ENCODE measurements around the gene NUDCD2. TPM values are rescaled to one million over a fixed set of nuclear protein-coding genes. Genes with fewer than 3 reads are reported as not detected.
"Not testable (repeated sequence)": the region's sequence is repeated elsewhere in the genome, so short reads cannot be mapped to it uniquely, and the experiment has no call there.

Gene NUDCD2
- total RNA-seq, 5 donors from 2014 or later (not counting 1 experiment from before 2014, with no cell fraction given), result 18.9 to 29.9 (median 29.3) TPM

- Mint-ChIP-seq H3K4me3 (no peak overlapping the region), H3K4me1 (no peaks in the 10 kb centered on the region), H3K9me3 (no peaks in the 10 kb centered on the region), H3K27ac (no peak overlapping the region), H3K36me3 (no peaks in the 10 kb centered on the region), H3K27me3 (peaks cover 8 to 12% of the 10 kb centered on the region in 2 donors)
- Histone ChIP-seq H3K27me3 (replicated peaks in 1 of 2; ENCODE audit: control insufficient read depth in 2 of 2, extremely low read depth in 1 of 2, insufficient read depth in 2 of 2, low read length in 1 of 2) (no peaks in the 10 kb centered on the region), H3K27ac (ENCODE audit: low read length) (no peak overlapping the region), H3K4me1 (ENCODE audit: control insufficient read depth in 1 of 2, extremely low read depth in 1 of 2, insufficient read depth in 2 of 2, low read length in 2 of 2) (no peaks in the 10 kb centered on the region), H3K4me3 (ENCODE audit: control insufficient read depth in 1 of 2, extremely low read depth in 1 of 2, low read length in 1 of 2) (no peak overlapping the region), H3K36me3 (ENCODE audit: control insufficient read depth in 2 of 2, extremely low read depth in 1 of 2, insufficient read depth in 1 of 2, low read length in 1 of 2) (no peaks in the 10 kb centered on the region), H3K9me3 (no peaks in the 10 kb centered on the region)
- no peak for ATAC-seq (replicated peaks in 1 of 4)
- ChIA-PET POLR2A (no interaction called here), CTCF (interaction anchor here in 1 of 2 donors (0.6 kb wide), 1 partner anchor 16 kb away, joined by 3 read pairs; no protein-coding TSS in a partner anchor)
- 80% methylated on average over 1 of the region's 2 CpGs for WGBS (ENCODE audit: insufficient coverage)
- no peak for DNase-seq
These were observed 57.9 kb downstream of the NUDCD2 start for GRCh38 chr5:163402007-163402406.

GRCh38 chr5:163401271-163401670, 58.6 kb downstream of the NUDCD2 start:
- H3K36me3 Mint-ChIP-seq, result no peaks in the 10 kb centered on the region
- Histone ChIP-seq H3K4me3 (ENCODE audit: control insufficient read depth in 1 of 2, extremely low read depth in 1 of 2, low read length in 1 of 2) (no peak overlapping the region), H3K9me3 (no peaks in the 10 kb centered on the region), H3K27me3 (replicated peaks in 1 of 2; ENCODE audit: control insufficient read depth in 2 of 2, extremely low read depth in 1 of 2, insufficient read depth in 2 of 2, low read length in 1 of 2) (no peaks in the 10 kb centered on the region), H3K36me3 (ENCODE audit: control insufficient read depth in 2 of 2, extremely low read depth in 1 of 2, insufficient read depth in 1 of 2, low read length in 1 of 2) (no peaks in the 10 kb centered on the region), H3K4me1 (ENCODE audit: control insufficient read depth in 1 of 2, extremely low read depth in 1 of 2, insufficient read depth in 2 of 2, low read length in 2 of 2) (no peaks in the 10 kb centered on the region), H3K27ac (ENCODE audit: low read length) (no peak overlapping the region)
- no peaks in the 10 kb centered on the region for H3K9me3 Mint-ChIP-seq
- CTCF ChIA-PET, result no interaction called here
- H3K27ac Mint-ChIP-seq, result no peak overlapping the region
- DNase-seq (no peak), ATAC-seq (replicated peaks in 1 of 4) (no peak)
- peaks cover 8 to 13% of the 10 kb centered on the region in 2 donors for H3K27me3 Mint-ChIP-seq
- no peaks in the 10 kb centered on the region for H3K4me1 Mint-ChIP-seq
- no peak overlapping the region for H3K4me3 Mint-ChIP-seq
- 77% methylated on average over 3 of the region's 4 CpGs for WGBS (ENCODE audit: insufficient coverage)
- POLR2A ChIA-PET, result no interaction called here

DNA sequence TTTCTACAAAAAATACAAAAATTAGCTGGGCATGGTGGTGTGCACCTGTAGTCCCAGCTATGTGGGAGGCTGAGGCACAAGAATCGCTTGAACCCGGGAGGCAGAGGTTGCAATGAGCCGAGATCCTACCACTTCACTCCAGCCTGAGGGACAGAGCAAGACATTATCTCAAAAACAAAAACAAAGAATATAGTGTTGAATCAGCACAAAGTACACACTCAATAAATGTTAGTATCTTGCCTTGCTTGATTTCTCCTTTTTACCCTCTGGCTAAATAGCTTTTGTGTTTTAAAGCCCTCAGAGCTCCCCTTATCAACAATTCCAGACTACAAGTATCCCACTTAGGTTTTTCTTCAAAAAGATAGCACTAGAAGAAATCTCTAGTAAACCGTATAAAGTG, 60.0 kb downstream of the NUDCD2 start:
- DNase-seq (no peak), ATAC-seq (replicated peaks in 1 of 4) (no peak)
- H3K4me1 ChIP-seq (ENCODE audit: control insufficient read depth in 1 of 2, extremely low read depth in 1 of 2, insufficient read depth in 2 of 2, low read length in 2 of 2), result no peaks in the 10 kb centered on the region
- peaks cover 4 to 15% of the 10 kb centered on the region in 2 donors for H3K27me3 Mint-ChIP-seq
- no peaks in the 10 kb centered on the region for H3K9me3 Mint-ChIP-seq
- no peak overlapping the region for H3K27ac ChIP-seq (ENCODE audit: low read length)
- ChIA-PET POLR2A (no interaction called here), CTCF (interaction anchor here in 1 of 2 donors (0.9 kb wide), 1 partner anchor 8 kb away, joined by 3 read pairs; no protein-coding TSS in a partner anchor)
- no peak overlapping the region for H3K4me3 ChIP-seq (ENCODE audit: control insufficient read depth in 1 of 2, extremely low read depth in 1 of 2, low read length in 1 of 2)
- no peaks in the 10 kb centered on the region for H3K36me3 ChIP-seq (ENCODE audit: control insufficient read depth in 2 of 2, extremely low read depth in 1 of 2, insufficient read depth in 1 of 2, low read length in 1 of 2)
- H3K4me3 Mint-ChIP-seq, result no peak overlapping the region
- no peaks in the 10 kb centered on the region for H3K4me1 Mint-ChIP-seq
- no peaks in the 10 kb centered on the region for H3K27me3 ChIP-seq (replicated peaks in 1 of 2; ENCODE audit: control insufficient read depth in 2 of 2, extremely low read depth in 1 of 2, insufficient read depth in 2 of 2, low read length in 1 of 2)
- 100% methylated on average over 1 of the region's 4 CpGs for WGBS (ENCODE audit: insufficient coverage)
- H3K36me3 Mint-ChIP-seq, result no peaks in the 10 kb centered on the region
- no peaks in the 10 kb centered on the region for H3K9me3 ChIP-seq
- no peak overlapping the region for H3K27ac Mint-ChIP-seq

GRCh38 chr5:163397354-163397753, 62.5 kb downstream of the NUDCD2 start:
- no peaks in the 10 kb centered on the region for H3K4me1 ChIP-seq (ENCODE audit: control insufficient read depth in 1 of 2, extremely low read depth in 1 of 2, insufficient read depth in 2 of 2, low read length in 2 of 2)
- Mint-ChIP-seq H3K9me3 (no peaks in the 10 kb centered on the region), H3K36me3 (no peaks in the 10 kb centered on the region), H3K4me3 (no peak overlapping the region), H3K27me3 (peaks cover 9 to 27% of the 10 kb centered on the region in 2 donors), H3K27ac (no peak overlapping the region), H3K4me1 (no peaks in the 10 kb centered on the region)
- no peaks in the 10 kb centered on the region for H3K36me3 ChIP-seq (ENCODE audit: control insufficient read depth in 2 of 2, extremely low read depth in 1 of 2, insufficient read depth in 1 of 2, low read length in 1 of 2)
- ATAC-seq (replicated peaks in 1 of 4), result no peak
- no peaks in the 10 kb centered on the region for H3K27me3 ChIP-seq (replicated peaks in 1 of 2; ENCODE audit: control insufficient read depth in 2 of 2, extremely low read depth in 1 of 2, insufficient read depth in 2 of 2, low read length in 1 of 2)
- DNase-seq, result no peak
- CTCF ChIA-PET, result no interaction called here
- H3K27ac ChIP-seq (ENCODE audit: low read length), result no peak overlapping the region
- no peak overlapping the region for H3K4me3 ChIP-seq (ENCODE audit: control insufficient read depth in 1 of 2, extremely low read depth in 1 of 2, low read length in 1 of 2)
- no peaks in the 10 kb centered on the region for H3K9me3 ChIP-seq
- POLR2A ChIA-PET, result no interaction called here

DNA sequence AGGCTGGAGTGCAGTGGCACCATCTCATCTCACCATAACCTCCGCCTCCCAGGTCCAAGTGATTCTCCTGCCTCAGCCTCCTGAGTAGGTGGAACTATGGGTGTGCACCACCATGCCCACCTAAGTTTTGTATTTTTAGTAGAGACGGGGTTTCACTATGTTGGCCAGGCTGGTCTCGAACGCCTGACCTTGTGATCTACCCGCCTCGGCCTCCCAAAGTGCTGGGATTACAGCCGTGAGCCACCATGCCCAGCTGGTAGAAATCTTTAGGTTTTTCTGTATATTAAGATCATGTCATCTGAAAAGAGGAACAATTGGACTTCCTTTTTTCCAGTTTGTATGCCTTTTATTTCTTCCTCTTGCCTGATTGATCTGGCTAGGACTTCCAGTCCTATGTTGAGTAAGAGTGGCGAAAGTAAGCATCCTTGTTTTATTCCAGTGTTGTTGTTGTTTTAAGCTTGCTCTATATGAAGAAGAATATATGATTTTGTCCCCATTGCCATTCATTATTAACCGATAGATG, 63.0 kb downstream of the NUDCD2 start:
- not testable (repeated sequence) for H3K4me1 ChIP-seq (ENCODE audit: control insufficient read depth in 1 of 2, extremely low read depth in 1 of 2, insufficient read depth in 2 of 2, low read length in 2 of 2); H3K36me3 Mint-ChIP-seq

More for the DNA sequence above, 63.0 kb downstream of the NUDCD2 start:
- H3K4me3 ChIP-seq (ENCODE audit: control insufficient read depth in 1 of 2, extremely low read depth in 1 of 2, low read length in 1 of 2); H3K9me3 ChIP-seq; H3K9me3 Mint-ChIP-seq; H3K4me1 Mint-ChIP-seq; CTCF ChIA-PET; H3K27me3 ChIP-seq (replicated peaks in 1 of 2; ENCODE audit: control insufficient read depth in 2 of 2, extremely low read depth in 1 of 2, insufficient read depth in 2 of 2, low read length in 1 of 2); DNase-seq; ATAC-seq (replicated peaks in 1 of 4); H3K4me3 Mint-ChIP-seq; H3K36me3 ChIP-seq (ENCODE audit: control insufficient read depth in 2 of 2, extremely low read depth in 1 of 2, insufficient read depth in 1 of 2, low read length in 1 of 2); H3K27ac ChIP-seq (ENCODE audit: low read length); H3K27ac Mint-ChIP-seq: not testable (repeated sequence)
- 100% methylated on average over 1 of the region's 9 CpGs for WGBS (ENCODE audit: insufficient coverage)
- POLR2A ChIA-PET, result interaction anchor here in 1 of 2 donors (0.5 kb wide), 1 partner anchor 21 kb away, joined by 3 read pairs; no protein-coding TSS in a partner anchor
- H3K27me3 Mint-ChIP-seq, result peaks cover 9 to 30% of the 10 kb centered on the region in 2 donors

Other genes starting within 250 kb of the NUDCD2 start
- 100 to 1,000 TPM; 108 to 129 (median 112) TPM for gene CCNG1, start 22.5 kb downstream of the NUDCD2 start, total RNA-seq
- under 1 TPM; 0.41 to 0.88 (median 0.84) TPM for gene HMMR, start 530 bp upstream of the NUDCD2 start, total RNA-seq
- gene MAT2B, start 45.5 kb upstream of the NUDCD2 start, total RNA-seq, result 100 to 1,000 TPM in 3 of 5 donors, 10 to 100 TPM in 2; 62.2 to 131 (median 115) TPM